Gastroesophageal sphincter (tissue), 4 donors: ENCODE measurements around the gene ATP7A. TPM values are rescaled to one million over a fixed set of nuclear protein-coding genes. Genes with fewer than 3 reads are reported as not detected.

Experiments
- ATAC-seq: fragments of 150-250 bp; one replicate; pipeline ENCODE4 v1.9.1; 2016; ENCODE audit warnings: mild to moderate bottlenecking, moderate library complexity
- H3K27ac ChIP-seq, 4 donors: fragments of 200-600 bp; sonication (generic) in 3 of 4; 1 replicate in 3 of 4; 2 replicates in 1 of 4; pipeline ENCODE4 v1.5.1; 2016 to 2019
- H3K27me3 ChIP-seq: fragments of 200-600 bp; sonication (generic); one replicate; pipeline ENCODE4 v1.5.1; 2019
- H3K36me3 ChIP-seq, 2 donors: fragments of 200-600 bp; sonication (generic); one replicate each; pipeline ENCODE4 v1.5.1; 2019; ENCODE audit warnings: control low read depth in 1 of 2
- H3K4me1 ChIP-seq, 3 donors: fragments of 200-600 bp; sonication (generic); 1 replicate in 2 of 3; 2 replicates in 1 of 3; pipeline ENCODE4 v1.5.1; 2016 to 2019; ENCODE audit warnings: control low read depth in 2 of 3
- H3K4me3 ChIP-seq, 2 donors: fragments of 200-600 bp; sonication (generic); one replicate each; pipeline ENCODE4 v1.5.1; 2019; ENCODE audit warnings: mild to moderate bottlenecking in 1 of 2, moderate library complexity in 1 of 2
- H3K9me3 ChIP-seq, 3 donors: fragments of 200-600 bp; sonication (generic); one replicate each; pipeline ENCODE4 v1.5.1; 2017 to 2019; ENCODE audit warnings: control low read depth in 2 of 3
- CTCF ChIP-seq, 4 experiments: fragments of 200-600 bp in 2 of 4; fragments of 450-650 bp in 2 of 4; sonication (generic) in 1 of 4; IDR thresholded peaks; one replicate each; pipeline ENCODE4 v1.5.1; 2017 to 2019; ENCODE audit warnings: antibody characterized with exemption in 4 of 4, mild to moderate bottlenecking in 2 of 4, moderate library complexity in 2 of 4
- EP300 ChIP-seq: sonication (generic); formaldehyde crosslinking; IDR thresholded peaks from one replicate; pipeline ENCODE4 v1.6.1; 2017; ENCODE audit warnings: antibody characterized with exemption, mild to moderate bottlenecking
- POLR2A ChIP-seq, 2 donors: fragments of 450-650 bp; IDR thresholded peaks; one replicate each; pipeline ENCODE4 v1.6.1; 2017; ENCODE audit warnings: antibody characterized with exemption in 2 of 2, mild to moderate bottlenecking in 2 of 2, moderate library complexity in 1 of 2
- POLR2AphosphoS5 ChIP-seq: sonication (generic); formaldehyde crosslinking; IDR thresholded peaks from one replicate; pipeline ENCODE4 v1.6.1; 2017; ENCODE audit warnings: antibody characterized with exemption
- WGBS, 2 donors: methylation state at CpG; one replicate each; pipeline ENCODE4 v1.1.5; 2018; ENCODE audit warnings: low coverage in 1 of 2; 5-methylcytosine and 5-hydroxymethylcytosine counted together
- total RNA-seq, 4 donors: library from RNA; depleted of rRNA; stranded (reverse); fragments of >200 nt; gene quantifications; one replicate each; pipeline ENCODE4 v1.1.0, GENCODE V29; 2016

ATP7A gene
- total RNA-seq, 4 donors from 2014 or later, result 8.6 to 21.2 (median 12.7) TPM

GRCh38 chrX:78024349-78025059, 114.0 kb downstream of the ATP7A start:
- no peaks in the 10 kb centered on the region for H3K9me3 ChIP-seq
- no peak overlapping the region for H3K27ac ChIP-seq
- TF ChIP-seq POLR2A (IDR thresholded peaks at IDR 0.05) (no peak), CTCF (IDR thresholded peaks at IDR 0.05) (peak in 3 of 4 experiments; percentile 7 to 48 (median 8)), EP300 (no peak), POLR2AphosphoS5 (no peak)
- H3K27me3 ChIP-seq, result no peaks in the 10 kb centered on the region
- ATAC-seq, result no peak
- H3K4me3 ChIP-seq, result no peak overlapping the region
- H3K4me1 ChIP-seq, result no peaks in the 10 kb centered on the region
- H3K36me3 ChIP-seq, result no peaks in the 10 kb centered on the region
- 61 to 70% methylated on average over 4 to 5 of the region's 7 CpGs for WGBS, 2 donors

GRCh38 chrX:78027798-78028197, 117.3 kb downstream of the ATP7A start:
- Histone ChIP-seq H3K4me3 (no peak overlapping the region), H3K27me3 (no peaks in the 10 kb centered on the region), H3K9me3 (no peaks in the 10 kb centered on the region), H3K27ac (no peak overlapping the region), H3K36me3 (no peaks in the 10 kb centered on the region), H3K4me1 (no peaks in the 10 kb centered on the region)
- ATAC-seq, result no peak
- 82 to 96% methylated on average over 2 to 3 of the region's 3 CpGs for WGBS, 2 donors
- TF ChIP-seq CTCF (IDR thresholded peaks at IDR 0.05) (no peak), EP300 (no peak), POLR2AphosphoS5 (no peak), POLR2A (IDR thresholded peaks at IDR 0.05) (no peak)

DNA sequence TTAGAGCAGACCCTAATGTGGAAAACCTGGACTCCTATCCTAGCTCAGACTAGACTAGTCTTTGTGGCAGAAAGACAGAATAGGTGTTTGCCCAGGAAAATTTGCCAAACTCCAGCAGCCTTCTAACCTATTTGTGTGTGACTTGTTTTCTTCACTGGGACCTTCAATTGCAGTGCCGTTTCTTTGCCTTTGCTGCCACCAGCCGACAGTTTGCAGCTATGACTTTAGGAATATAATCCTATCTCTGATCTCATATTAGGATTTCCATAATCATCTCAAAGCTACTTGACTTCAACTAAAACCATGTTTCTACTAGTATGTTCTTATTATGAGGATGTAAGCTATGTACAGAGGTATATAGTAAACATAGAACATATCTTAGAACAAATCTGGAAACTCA, 119.2 kb downstream of the ATP7A start:
- no peaks in the 10 kb centered on the region for H3K9me3 ChIP-seq
- H3K4me1 ChIP-seq, result no peaks in the 10 kb centered on the region
- peaks cover 0 to 5% of the 10 kb centered on the region in 2 donors for H3K36me3 ChIP-seq
- WGBS, 2 donors, result 21 to 40% methylated on average over 1 to 2 of the region's 2 CpGs
- no peak for ATAC-seq
- H3K4me3 ChIP-seq, result no peak overlapping the region
- no peaks in the 10 kb centered on the region for H3K27me3 ChIP-seq
- H3K27ac ChIP-seq, result no peak overlapping the region
- TF ChIP-seq POLR2A (IDR thresholded peaks at IDR 0.05) (no peak), EP300 (no peak), CTCF (IDR thresholded peaks at IDR 0.05) (peak in 3 of 4 experiments; percentile 40 to 49 (median 47))

DNA sequence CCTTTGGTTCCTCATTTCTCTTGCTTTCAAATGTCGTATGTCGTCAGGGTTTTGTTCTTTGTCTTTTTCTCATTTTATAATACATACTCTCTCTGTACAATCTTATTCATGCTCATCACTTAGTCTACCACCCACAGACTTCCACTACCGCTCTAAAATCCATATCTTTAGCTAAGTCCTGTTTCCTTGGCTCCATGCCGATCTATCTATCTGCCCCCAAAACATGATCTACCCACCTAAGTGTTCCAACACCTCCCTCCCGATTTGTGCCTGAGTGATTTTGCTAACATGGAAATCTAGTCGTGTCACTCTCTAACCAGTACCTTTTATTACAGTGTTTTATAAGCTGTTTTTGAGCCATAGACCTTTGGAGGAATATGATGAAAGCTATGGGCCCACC, 124.6 kb downstream of the ATP7A start:
- Histone ChIP-seq H3K4me3 (no peak overlapping the region), H3K27me3 (no peaks in the 10 kb centered on the region), H3K27ac (no peak overlapping the region), H3K36me3 (peaks cover 0 to 22% of the 10 kb centered on the region in 2 donors), H3K4me1 (no peaks in the 10 kb centered on the region), H3K9me3 (no peaks in the 10 kb centered on the region)
- no peak for ATAC-seq
- 58 to 92% methylated on average over 6 of the region's 6 CpGs for WGBS, 2 donors
- TF ChIP-seq POLR2AphosphoS5, result no peak
- no peak for TF ChIP-seq CTCF (IDR thresholded peaks at IDR 0.05)
- TF ChIP-seq EP300, result no peak
- TF ChIP-seq POLR2A (IDR thresholded peaks at IDR 0.05), result no peak

DNA sequence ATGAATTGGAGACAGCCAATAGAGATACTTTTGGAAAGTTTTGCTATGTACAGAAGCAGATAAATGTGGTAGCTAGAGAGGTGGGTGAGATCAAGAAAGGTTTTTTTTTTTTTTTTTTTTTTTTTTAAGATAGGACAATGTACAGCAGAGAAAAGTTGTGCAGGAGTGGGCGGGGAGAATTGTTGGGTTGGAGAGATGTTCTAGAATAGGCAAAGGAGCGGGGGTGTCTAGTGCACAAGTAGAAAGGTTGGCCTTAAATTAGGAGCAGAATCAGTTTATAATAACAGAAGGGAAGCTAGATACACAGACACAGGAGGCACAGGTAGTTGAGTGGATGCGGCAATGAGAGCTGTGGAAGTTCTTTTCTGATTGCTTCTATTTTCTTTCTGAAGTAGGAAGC, 127.4 kb downstream of the ATP7A start:
- no peak overlapping the region for H3K27ac ChIP-seq
- no peaks in the 10 kb centered on the region for H3K27me3 ChIP-seq
- peaks cover 0 to 34% of the 10 kb centered on the region in 2 donors for H3K36me3 ChIP-seq
- WGBS, 2 donors, result 96 to 100% methylated on average over 1 to 3 of the region's 3 CpGs
- ATAC-seq, result no peak
- H3K4me1 ChIP-seq, result no peaks in the 10 kb centered on the region
- TF ChIP-seq EP300 (no peak), POLR2AphosphoS5 (no peak), POLR2A (IDR thresholded peaks at IDR 0.05) (no peak), CTCF (IDR thresholded peaks at IDR 0.05) (no peak)
- no peak overlapping the region for H3K4me3 ChIP-seq
- H3K9me3 ChIP-seq, result no peaks in the 10 kb centered on the region
